ENCODE results near the gene CNTD1. TPM values are rescaled to one million over a fixed set of nuclear protein-coding genes. Genes with fewer than 3 reads are reported as not detected.

CNTD1 gene
- not detected in 2 replicates for total RNA-seq (2014; rRNA removed; shearing (Covaris generic); ENCODE audit: low replicate concordance)

GRCh38 chr17:42798383-42799380, at the start of gene CNTD1, which contains the start of gene COA3:
Gene CNTD1 (plus strand): TSS chr17:42798861. CDS start chr17:42799068, 207 bp downstream.
Gene COA3 (minus strand): TSS chr17:42798704. CDS start chr17:42798681, 23 bp downstream.
- peak within 1 kb of the TSS; percentile 81; the same call in 1 of the 2 replicates for H2AFZ ChIP-seq (ENCODE audit: low read length)
- H3K9ac ChIP-seq (ENCODE audit: low read length) = peak within 1 kb of the TSS; percentile 83
- H3K36me3 ChIP-seq (ENCODE audit: insufficient read depth, low read length) = no peaks in the 10 kb centered on the region
- DNase-seq = peak; percentile 92
- H3K27ac ChIP-seq (ENCODE audit: low read length) = no peak within 1 kb of the TSS
- no peaks in the 10 kb centered on the region for H3K9me2 ChIP-seq (replicated peaks; ENCODE audit: insufficient read depth, low read length)
- peak within 1 kb of the TSS; percentile 78 for H3K4me2 ChIP-seq (ENCODE audit: low read depth, low read length, poor library complexity, severe bottlenecking)
- H3K9me3 ChIP-seq (ENCODE audit: low read length) = no peaks in the 10 kb centered on the region
- H3K27me3 ChIP-seq (ENCODE audit: low read length) = no peaks in the 10 kb centered on the region
- no peaks in the 10 kb centered on the region for H4K20me1 ChIP-seq (ENCODE audit: insufficient read depth, low read depth, low read length)
- H3K4me3 ChIP-seq (ENCODE audit: low read length) = peak within 1 kb of the TSS; percentile 93
- H3K79me2 ChIP-seq (ENCODE audit: low read length) = peaks cover 13% of the 10 kb centered on the region
- H3K4me1 ChIP-seq (ENCODE audit: low read length) = peaks cover 13% of the 10 kb centered on the region

GRCh38 chr17:42748908-42749798, 49.5 kb upstream of the CNTD1 start:
- H2AFZ ChIP-seq (ENCODE audit: low read length) = no peak overlapping the region
- peaks cover 6% of the 10 kb centered on the region for H3K79me2 ChIP-seq (ENCODE audit: low read length)
- H4K20me1 ChIP-seq (ENCODE audit: insufficient read depth, low read depth, low read length) = no peaks in the 10 kb centered on the region
- DNase-seq = peak; percentile 24
- no peak overlapping the region for H3K27ac ChIP-seq (ENCODE audit: low read length)
- no peaks in the 10 kb centered on the region for H3K9me2 ChIP-seq (replicated peaks; ENCODE audit: insufficient read depth, low read length)
- H3K4me2 ChIP-seq (ENCODE audit: low read depth, low read length, poor library complexity, severe bottlenecking) = no peak overlapping the region
- no peaks in the 10 kb centered on the region for H3K36me3 ChIP-seq (ENCODE audit: insufficient read depth, low read length)
- peaks cover 15% of the 10 kb centered on the region for H3K4me1 ChIP-seq (ENCODE audit: low read length)
- no peaks in the 10 kb centered on the region for H3K9me3 ChIP-seq (ENCODE audit: low read length)
- no peaks in the 10 kb centered on the region for H3K27me3 ChIP-seq (ENCODE audit: low read length)
- no peak overlapping the region for H3K9ac ChIP-seq (ENCODE audit: low read length)
- H3K4me3 ChIP-seq (ENCODE audit: low read length) = no peak overlapping the region

GRCh38 chr17:42750739-42751344, 47.8 kb upstream of the CNTD1 start:
- peak; percentile 24 for DNase-seq
- Histone ChIP-seq H3K9ac (ENCODE audit: low read length) (no peak overlapping the region), H3K4me1 (ENCODE audit: low read length) (peaks cover 9% of the 10 kb centered on the region), H2AFZ (ENCODE audit: low read length) (0 out of 2 replicates have a peak overlapping the region, but pooled peaks have one; percentile 34), H3K4me2 (ENCODE audit: low read depth, low read length, poor library complexity, severe bottlenecking) (no peak overlapping the region), H3K9me3 (ENCODE audit: low read length) (no peaks in the 10 kb centered on the region), H3K79me2 (ENCODE audit: low read length) (no peaks in the 10 kb centered on the region), H4K20me1 (ENCODE audit: insufficient read depth, low read depth, low read length) (no peaks in the 10 kb centered on the region), H3K27ac (ENCODE audit: low read length) (no peak overlapping the region), H3K36me3 (ENCODE audit: insufficient read depth, low read length) (no peaks in the 10 kb centered on the region), H3K27me3 (ENCODE audit: low read length) (no peaks in the 10 kb centered on the region), H3K9me2 (replicated peaks; ENCODE audit: insufficient read depth, low read length) (no peaks in the 10 kb centered on the region), H3K4me3 (ENCODE audit: low read length) (no peak overlapping the region)

GRCh38 chr17:42751628-42752027, 47.0 kb upstream of the CNTD1 start:
- Histone ChIP-seq H3K27me3 (ENCODE audit: low read length) (no peaks in the 10 kb centered on the region), H3K4me1 (ENCODE audit: low read length) (peaks cover 9% of the 10 kb centered on the region), H3K4me2 (ENCODE audit: low read depth, low read length, poor library complexity, severe bottlenecking) (no peak overlapping the region), H3K9ac (ENCODE audit: low read length) (no peak overlapping the region), H2AFZ (ENCODE audit: low read length) (no peak overlapping the region), H3K9me2 (replicated peaks; ENCODE audit: insufficient read depth, low read length) (no peaks in the 10 kb centered on the region), H3K9me3 (ENCODE audit: low read length) (no peaks in the 10 kb centered on the region), H3K36me3 (ENCODE audit: insufficient read depth, low read length) (no peaks in the 10 kb centered on the region), H3K27ac (ENCODE audit: low read length) (no peak overlapping the region), H4K20me1 (ENCODE audit: insufficient read depth, low read depth, low read length) (no peaks in the 10 kb centered on the region), H3K4me3 (ENCODE audit: low read length) (no peak overlapping the region), H3K79me2 (ENCODE audit: low read length) (no peaks in the 10 kb centered on the region)
- DNase-seq = peak; percentile 34

- Histone ChIP-seq H3K9me2 (replicated peaks; ENCODE audit: insufficient read depth, low read length) (no peaks in the 10 kb centered on the region), H3K4me2 (ENCODE audit: low read depth, low read length, poor library complexity, severe bottlenecking) (no peak overlapping the region), H3K9ac (ENCODE audit: low read length) (no peak overlapping the region), H3K4me1 (ENCODE audit: low read length) (peaks cover 8% of the 10 kb centered on the region; the same call in 1 of the 2 replicates), H4K20me1 (ENCODE audit: insufficient read depth, low read depth, low read length) (no peaks in the 10 kb centered on the region), H3K36me3 (ENCODE audit: insufficient read depth, low read length) (no peaks in the 10 kb centered on the region), H3K4me3 (ENCODE audit: low read length) (no peak overlapping the region), H3K27ac (ENCODE audit: low read length) (no peak overlapping the region), H2AFZ (ENCODE audit: low read length) (no peak overlapping the region), H3K9me3 (ENCODE audit: low read length) (no peaks in the 10 kb centered on the region), H3K79me2 (ENCODE audit: low read length) (no peaks in the 10 kb centered on the region), H3K27me3 (ENCODE audit: low read length) (no peaks in the 10 kb centered on the region)
- no peak for DNase-seq
These were observed 43.9 kb upstream of the CNTD1 start for GRCh38 chr17:42754782-42755181.

GRCh38 chr17:42759982-42760651, 38.5 kb upstream of the CNTD1 start:
- no peaks in the 10 kb centered on the region for H3K9me2 ChIP-seq (replicated peaks; ENCODE audit: insufficient read depth, low read length)
- no peak overlapping the region for H3K4me2 ChIP-seq (ENCODE audit: low read depth, low read length, poor library complexity, severe bottlenecking)

More at GRCh38 chr17:42759982-42760651, 38.5 kb upstream of the CNTD1 start:
- no peaks in the 10 kb centered on the region for H3K9me3 ChIP-seq (ENCODE audit: low read length)
- H4K20me1 ChIP-seq (ENCODE audit: insufficient read depth, low read depth, low read length) = no peaks in the 10 kb centered on the region
- H3K9ac ChIP-seq (ENCODE audit: low read length) = no peak overlapping the region
- H3K27me3 ChIP-seq (ENCODE audit: low read length) = no peaks in the 10 kb centered on the region
- no peak overlapping the region for H2AFZ ChIP-seq (ENCODE audit: low read length)
- DNase-seq = no peak
- H3K4me1 ChIP-seq (ENCODE audit: low read length) = peaks cover 8% of the 10 kb centered on the region; the same call in 1 of the 2 replicates
- H3K27ac ChIP-seq (ENCODE audit: low read length) = no peak overlapping the region
- no peaks in the 10 kb centered on the region for H3K36me3 ChIP-seq (ENCODE audit: insufficient read depth, low read length)
- no peak overlapping the region for H3K4me3 ChIP-seq (ENCODE audit: low read length)
- no peaks in the 10 kb centered on the region for H3K79me2 ChIP-seq (ENCODE audit: low read length)
